ENCODE measurements around the gene UBIAD1. TPM values are rescaled to one million over a fixed set of nuclear protein-coding genes. Genes with fewer than 3 reads are reported as not detected.

Gene UBIAD1
- total and polyA plus RNA-seq, 2 of the 4 experiments (the other 2 are of a cell fraction) = 6.3 to 9.5 TPM

GRCh38 chr1:11302366-11302765 lies 29.4 kb downstream of the UBIAD1 start:
- in situ Hi-C loops (cut with MboI; ENCODE audit: low sequenced_read_pairs) = no loop called here
- Histone ChIP-seq H3K56ac (ENCODE audit: extremely low read depth, insufficient read depth, low read length) (no peak overlapping the region), H4K20me1 (ENCODE audit: insufficient read depth, low read length) (no peaks in the 10 kb centered on the region), H2AFZ (replicated peaks; ENCODE audit: low read length, poor library complexity) (no peak overlapping the region), H2BK15ac (ENCODE audit: low read depth, low read length) (no peak overlapping the region), H4K91ac (ENCODE audit: insufficient read depth, low read depth, low read length) (no peak overlapping the region), H3K27me3 (ENCODE audit: control insufficient read depth, insufficient read depth, low read length) (no peaks in the 10 kb centered on the region; the same call in 1 of the 2 replicates), H3K9me3 (ENCODE audit: control insufficient read depth, insufficient read depth, low read length) (no peaks in the 10 kb centered on the region), H3K23ac (ENCODE audit: low read depth, low read length) (no peak overlapping the region), H3K4ac (ENCODE audit: low read depth, low read length) (no peak overlapping the region), H4K5ac (ENCODE audit: low read depth, low read length) (no peak overlapping the region), H3K9me1 (ENCODE audit: insufficient read depth, low read length) (no peaks in the 10 kb centered on the region), H3K14ac (replicated peaks; ENCODE audit: low read depth, low read length) (no peak overlapping the region), H3K4me3 (ENCODE audit: insufficient read depth, low read depth, low read length) (no peak overlapping the region), H3K27ac (ENCODE audit: insufficient read depth, low read length) (no peak overlapping the region), H2BK120ac (ENCODE audit: low read depth, low read length) (no peak overlapping the region), H2AK9ac (replicated peaks; ENCODE audit: low read depth, low read length, poor library complexity) (no peak overlapping the region), H3K79me1 (ENCODE audit: low read depth in 1 of 2, low read length in 2 of 2) (no peaks in the 10 kb centered on the region), H3K18ac (ENCODE audit: low read depth, low read length) (no peak overlapping the region), H3K4me1 (ENCODE audit: control insufficient read depth, insufficient read depth, low read length) (no peaks in the 10 kb centered on the region), H2BK5ac (ENCODE audit: low read depth, low read length, poor library complexity, severe bottlenecking) (no peak overlapping the region), H3K4me2 (ENCODE audit: low read depth, low read length) (no peak overlapping the region), H2AK5ac (ENCODE audit: low read depth, low read length) (no peak overlapping the region), H3K36me3 (ENCODE audit: control insufficient read depth, insufficient read depth, low read length) (no peaks in the 10 kb centered on the region), H3K9ac (ENCODE audit: low read depth, low read length) (no peak overlapping the region), H2BK20ac (ENCODE audit: low read depth, low read length) (no peak overlapping the region), H4K8ac (ENCODE audit: low read depth in 2 of 2, low read length in 2 of 2) (no peak overlapping the region)
- CTCF ChIA-PET = no interaction called here
- no peak for DNase-seq
- POLR2A ChIA-PET (ENCODE audit: unreplicated experiment) = no interaction called here
- ATAC-seq (ENCODE audit: low read depth) = no peak
- intact Hi-C loops (cut with micrococcal nuclease) = no loop called here
- no TSS peak for BruUV-seq (replicated peaks)
- dilution Hi-C loops (cut with HindIII; ENCODE audit: low sequenced_read_pairs, unreplicated experiment) = no loop called here
- TF ChIP-seq FOS (IDR thresholded peaks at IDR 0.05; ENCODE audit: low read depth, low read length) (no peak), POLR2A (IDR thresholded peaks at IDR 0.05; ENCODE audit: low read depth, low read length) (no peak), MAFK (IDR thresholded peaks at IDR 0.05; ENCODE audit: low read depth, low read length) (no peak), BHLHE40 (IDR thresholded peaks at IDR 0.05; ENCODE audit: low read depth, low read length) (no peak), MAZ (IDR thresholded peaks at IDR 0.05; ENCODE audit: borderline replicate concordance, low read depth, low read length) (no peak), CTCF (conservative IDR thresholded peaks at IDR 0.05; ENCODE audit: low read depth, low read length) (no peak), MXI1 (IDR thresholded peaks at IDR 0.05; ENCODE audit: borderline replicate concordance, low read depth, low read length) (no peak), NFE2L2 (IDR thresholded peaks at IDR 0.05; ENCODE audit: low read depth, low read length) (no peak), RFX5 (IDR thresholded peaks at IDR 0.05; ENCODE audit: low read depth, low read length) (no peak), RAD21 (IDR thresholded peaks at IDR 0.05; ENCODE audit: low read length) (no peak), USF2 (IDR thresholded peaks at IDR 0.05; ENCODE audit: low read depth, low read length) (no peak), RCOR1 (IDR thresholded peaks at IDR 0.05; ENCODE audit: insufficient replicate concordance, low read length) (no peak), CEBPB (IDR thresholded peaks at IDR 0.05; ENCODE audit: low read depth, low read length) (no peak), SMC3 (IDR thresholded peaks at IDR 0.05; ENCODE audit: low read depth, low read length) (no peak)
- TF ChIP-seq, protein P1, sequence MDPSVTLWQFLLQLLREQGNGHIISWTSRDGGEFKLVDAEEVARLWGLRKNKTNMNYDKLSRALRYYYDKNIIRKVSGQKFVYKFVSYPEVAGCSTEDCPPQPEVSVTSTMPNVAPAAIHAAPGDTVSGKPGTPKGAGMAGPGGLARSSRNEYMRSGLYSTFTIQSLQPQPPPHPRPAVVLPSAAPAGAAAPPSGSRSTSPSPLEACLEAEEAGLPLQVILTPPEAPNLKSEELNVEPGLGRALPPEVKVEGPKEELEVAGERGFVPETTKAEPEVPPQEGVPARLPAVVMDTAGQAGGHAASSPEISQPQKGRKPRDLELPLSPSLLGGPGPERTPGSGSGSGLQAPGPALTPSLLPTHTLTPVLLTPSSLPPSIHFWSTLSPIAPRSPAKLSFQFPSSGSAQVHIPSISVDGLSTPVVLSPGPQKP (IDR thresholded peaks at IDR 0.05; ENCODE audit: borderline replicate concordance, low read depth, low read length) = no peak
- no CpG with 5 or more reads among the region's 2 CpGs for WGBS, 2 experiments (ENCODE audit: extremely low coverage in 2 of 2, insufficient read length in 1 of 2)
